ENCODE data around the gene DDX53.
A peak's percentile ranks its signal among the peaks of the same experiment; 100 is the strongest.

The DDX53 gene

DNA sequence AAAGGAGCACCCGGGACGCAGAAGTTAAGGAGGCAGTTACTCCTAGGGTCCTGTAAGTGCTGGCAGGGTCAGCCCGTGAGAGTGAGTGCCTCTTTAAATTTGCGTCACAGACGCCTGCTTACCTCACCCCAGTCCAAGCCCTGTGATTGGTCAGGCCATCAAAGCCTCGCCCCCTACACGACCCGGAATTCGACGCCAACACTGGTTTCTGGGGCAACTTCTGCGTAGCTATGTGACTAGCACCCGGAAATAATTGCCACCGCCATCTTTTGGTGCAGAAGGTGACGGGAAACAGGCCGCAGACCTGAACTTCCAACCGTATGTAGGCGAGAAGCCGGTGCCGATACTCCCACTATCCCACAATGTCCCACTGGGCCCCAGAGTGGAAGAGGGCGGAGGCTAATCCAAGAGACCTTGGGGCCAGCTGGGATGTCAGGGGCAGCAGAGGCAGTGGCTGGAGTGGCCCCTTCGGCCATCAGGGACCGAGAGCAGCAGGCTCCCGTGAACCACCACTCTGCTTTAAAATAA, at the start of gene DDX53:
TSS of gene DDX53 (plus strand) at position 265 of the 528 bp plus-strand sequence. CDS start at position 363, 98 bp downstream.
- no peak for DNase-seq

DNA sequence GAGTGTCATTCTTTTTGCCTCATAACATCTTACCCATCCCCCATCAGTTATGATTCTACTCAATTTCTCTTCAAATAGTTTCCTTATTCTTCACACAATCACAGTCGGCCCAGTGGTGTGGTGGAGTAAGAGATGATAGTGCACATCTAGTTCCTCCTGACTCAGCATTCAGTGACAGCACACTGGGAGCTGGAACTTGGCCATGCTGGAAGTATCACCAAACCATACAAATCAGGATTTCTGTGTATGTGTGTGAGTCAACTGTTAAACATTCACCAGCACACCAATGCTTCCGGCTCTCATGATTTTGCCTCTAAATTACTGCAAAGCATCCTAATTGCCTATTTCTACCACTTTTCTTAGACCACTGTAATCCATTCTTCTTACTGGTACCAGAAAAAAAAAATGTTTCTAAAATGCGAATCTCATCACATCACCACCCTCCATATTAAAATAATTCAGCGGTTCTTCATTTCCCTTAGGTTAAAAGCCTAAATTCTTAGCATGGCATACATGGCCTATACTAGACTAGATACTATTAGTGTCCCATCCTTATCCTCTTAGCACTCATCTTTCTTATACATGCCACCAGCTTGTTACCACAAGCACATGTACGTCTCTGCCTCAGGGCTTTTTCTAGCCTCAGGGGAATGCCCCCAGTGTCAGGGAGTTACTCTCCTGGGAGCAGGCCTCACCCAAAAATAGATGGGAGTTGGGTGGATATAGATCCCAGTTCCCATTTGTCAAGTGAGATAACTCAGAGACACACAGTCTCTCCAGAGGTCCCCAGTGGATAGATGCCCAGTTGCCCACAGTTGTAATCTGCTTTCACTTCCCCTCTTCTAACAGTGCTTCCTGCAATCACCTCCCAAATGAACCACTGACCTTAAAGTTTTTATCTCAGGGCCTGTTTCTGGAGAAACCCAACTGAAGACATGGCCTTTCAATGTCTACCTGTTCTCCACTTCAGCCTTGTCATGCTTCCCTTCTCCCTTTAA, 49.2 kb upstream of the DDX53 start:
- no peak for DNase-seq

DNA sequence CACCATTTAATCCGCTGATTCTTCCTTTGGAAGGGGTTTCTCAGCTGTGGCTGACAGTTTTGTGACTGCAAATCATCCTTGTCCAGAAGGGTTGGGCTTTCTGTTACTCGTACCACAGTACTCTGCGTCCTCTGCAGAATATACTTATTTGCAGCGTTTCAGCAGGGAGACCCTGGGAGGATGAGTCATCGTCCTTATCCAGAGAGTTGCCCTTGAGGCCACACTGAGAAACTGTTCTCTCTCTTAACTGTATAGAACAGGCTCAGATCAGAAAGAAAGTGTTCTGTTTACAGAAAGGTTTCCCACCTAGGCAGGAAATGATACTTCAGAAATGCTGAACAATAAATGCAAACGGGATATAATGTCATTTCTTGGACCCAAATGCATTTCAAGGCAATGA, 47.8 kb upstream of the DDX53 start:
- DNase-seq = no peak

DNA sequence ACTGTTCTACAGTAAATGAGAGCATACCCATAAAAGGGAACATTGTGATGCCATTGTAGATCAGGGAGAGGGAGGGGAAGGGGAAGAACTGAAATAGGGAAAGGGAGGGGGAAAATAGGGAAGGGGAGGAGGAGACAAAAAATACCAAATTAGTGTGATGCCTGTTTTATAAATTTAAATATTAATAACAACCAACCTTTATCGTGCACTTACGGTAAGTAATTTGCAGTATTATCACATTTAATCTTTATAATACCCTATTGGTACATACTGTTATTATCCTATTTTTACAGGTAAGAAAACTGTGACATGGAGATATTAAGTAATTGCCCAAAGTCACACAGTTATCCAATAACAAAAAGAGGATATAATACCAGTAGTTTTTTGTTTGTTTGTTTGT, 41.5 kb upstream of the DDX53 start:
- no peak for DNase-seq

DNA sequence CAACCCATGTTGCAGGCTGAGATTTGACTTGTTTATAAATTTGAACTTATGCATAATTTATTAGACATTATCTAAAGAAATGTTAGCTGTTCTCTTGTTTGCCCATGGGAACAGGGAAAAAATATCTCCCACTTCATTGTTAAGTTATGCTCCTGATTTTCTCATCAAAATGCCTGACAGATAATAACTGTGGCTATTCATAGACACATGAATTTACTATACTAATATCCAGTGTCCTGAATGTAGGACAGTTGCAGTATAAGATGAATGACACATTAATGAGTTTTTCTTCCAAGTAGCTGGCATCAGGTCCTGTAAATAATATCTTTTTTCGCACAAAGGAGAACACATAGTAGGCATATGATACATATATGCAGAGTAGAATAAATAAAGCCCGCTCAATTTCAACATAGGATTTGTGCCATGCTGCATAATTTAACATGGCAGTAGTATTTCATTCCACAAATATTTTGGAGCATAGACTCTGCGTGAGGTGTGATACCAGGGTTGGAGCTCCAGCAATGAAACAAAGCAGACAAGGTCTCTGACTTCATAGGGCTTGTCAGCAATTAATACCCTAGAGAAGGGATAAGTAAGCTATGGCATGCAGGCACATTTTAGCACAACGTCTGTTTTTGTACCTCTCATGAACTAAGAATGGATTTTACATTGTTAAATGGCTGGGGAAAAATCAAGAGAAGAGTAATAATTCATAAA, 40.4 kb upstream of the DDX53 start:
- DNase-seq = no peak

DNA sequence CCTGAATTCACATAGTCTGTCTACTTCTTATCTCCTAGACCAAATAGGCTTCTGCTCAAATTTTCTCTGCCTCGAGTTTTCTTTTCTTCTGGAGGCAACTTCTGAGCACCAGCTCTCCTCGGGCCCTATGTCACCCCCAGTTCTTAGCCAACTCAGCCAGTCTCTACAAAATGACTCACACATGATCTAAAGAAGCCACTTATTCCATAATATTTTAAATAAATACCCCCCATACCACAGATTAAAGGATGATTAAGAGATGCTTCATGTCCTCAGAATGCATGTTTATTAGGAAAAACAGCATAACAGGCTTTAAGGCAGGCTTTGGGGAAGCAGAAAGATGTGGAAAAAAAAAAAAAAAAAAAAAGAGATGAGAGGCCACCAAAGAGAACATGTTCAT, 36.6 kb upstream of the DDX53 start:
- DNase-seq = no peak

DNA sequence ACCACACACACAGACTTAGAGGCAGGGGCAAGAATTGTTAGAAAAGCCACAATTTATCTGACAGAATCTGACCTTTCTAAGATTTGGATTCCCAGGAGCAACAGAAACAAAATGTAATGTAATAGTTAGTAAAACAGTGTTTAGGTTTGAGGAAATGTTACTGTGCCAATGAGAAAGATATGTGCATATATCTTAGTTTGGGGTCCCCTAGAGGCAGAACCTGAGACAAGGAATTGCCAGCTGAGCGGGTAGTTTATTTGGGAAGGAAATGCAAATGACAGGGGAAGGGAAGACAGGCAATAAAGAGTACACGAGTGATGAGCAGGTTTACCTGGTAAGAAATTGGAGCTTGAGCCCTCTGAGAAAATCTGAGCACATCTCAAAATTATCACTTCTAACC, 31.3 kb upstream of the DDX53 start:
- DNase-seq = no peak

DNA sequence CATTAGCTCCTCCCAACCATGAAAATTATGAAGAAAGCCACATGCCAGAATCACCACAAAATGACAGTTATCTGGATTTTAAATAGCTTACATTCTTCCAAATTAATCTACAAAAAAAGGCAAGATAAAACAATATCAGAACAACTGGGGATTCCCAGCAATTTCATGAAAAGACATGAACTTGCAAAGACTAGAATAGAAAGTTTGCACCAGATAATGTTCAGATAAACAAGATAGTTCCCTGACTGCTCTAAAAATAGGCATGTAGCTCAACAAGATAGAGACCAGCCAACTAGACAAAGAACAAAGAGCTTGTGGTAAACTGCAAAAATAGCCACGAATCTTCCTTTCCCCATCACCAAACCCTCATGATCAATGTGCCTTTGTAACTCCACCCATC, 30.3 kb upstream of the DDX53 start:
- DNase-seq = no peak

DNA sequence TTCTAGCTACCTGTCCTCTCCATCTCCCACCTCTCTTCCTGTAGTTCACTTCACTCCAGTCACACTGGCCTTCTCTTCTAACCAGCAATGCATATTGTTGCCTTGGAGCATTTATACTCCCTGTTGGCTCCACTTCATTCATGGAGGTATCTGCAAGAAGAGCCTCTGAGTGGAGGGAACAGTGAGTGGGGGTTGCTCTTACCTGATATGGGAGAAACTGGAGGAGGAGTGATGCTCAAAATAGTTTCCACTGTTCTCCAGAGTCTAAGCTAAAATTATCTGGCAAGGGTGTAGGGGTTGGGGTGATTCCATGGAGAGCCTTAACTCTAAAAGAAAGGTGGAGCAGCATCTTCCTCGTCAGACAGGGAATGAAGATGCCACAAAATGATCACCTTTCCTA, 28.9 kb upstream of the DDX53 start:
- no peak for DNase-seq

DNA sequence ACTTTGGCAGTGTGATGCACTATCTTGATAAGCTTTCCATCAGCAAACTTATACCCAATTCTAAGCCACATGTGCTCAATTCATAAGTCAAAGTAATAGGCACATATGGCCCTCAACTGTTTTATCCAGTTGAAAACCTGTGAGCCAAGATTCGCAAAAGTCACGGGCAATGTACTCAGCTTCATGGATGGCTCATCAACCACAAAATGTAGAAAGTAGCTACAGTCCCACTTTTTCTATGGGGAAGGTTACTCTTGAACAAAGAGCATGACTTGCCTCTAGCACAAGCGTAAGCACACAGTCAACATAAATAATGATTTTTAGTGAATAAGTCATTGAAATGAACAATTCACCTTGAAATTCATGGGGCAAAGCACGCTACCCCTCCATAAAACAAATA, 25.1 kb upstream of the DDX53 start:
- no peak for DNase-seq

DNA sequence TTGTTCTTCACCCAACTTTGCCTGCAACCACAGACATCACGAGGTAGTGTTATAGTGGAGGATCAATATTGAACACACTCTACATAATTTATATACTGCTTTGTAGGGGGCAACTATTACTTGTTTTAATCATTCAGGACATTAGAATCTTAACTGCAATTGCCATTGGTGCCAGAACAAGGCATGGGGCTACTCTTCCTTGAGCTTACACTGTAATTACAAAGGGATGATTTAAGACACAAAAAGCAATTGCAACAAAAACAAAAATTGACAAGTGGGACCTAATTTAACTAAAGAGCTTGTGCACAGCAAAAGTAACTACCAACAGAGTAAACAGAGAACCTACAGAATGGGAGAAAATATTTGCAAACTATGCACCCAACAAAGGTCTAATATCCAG, 24.0 kb upstream of the DDX53 start:
- no peak for DNase-seq

DNA sequence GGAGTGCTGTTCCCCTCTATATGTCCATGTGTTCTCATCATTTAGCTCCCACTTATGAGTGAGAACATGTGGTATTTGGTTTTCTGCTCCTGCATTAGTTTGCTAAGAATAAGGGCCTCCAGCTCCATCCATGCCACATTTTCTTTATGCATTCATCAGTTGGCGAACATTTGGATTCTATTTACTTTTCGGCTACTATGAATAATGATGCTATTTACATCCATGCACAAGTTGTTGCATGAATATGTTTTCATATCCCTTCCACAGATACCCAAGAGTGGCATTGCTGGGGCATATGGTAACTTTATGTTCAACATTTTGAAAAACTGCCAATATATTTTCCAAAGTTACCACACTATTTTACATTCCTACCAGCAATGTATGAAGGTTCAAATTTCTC, 13.8 kb upstream of the DDX53 start:
- no peak for DNase-seq

DNA sequence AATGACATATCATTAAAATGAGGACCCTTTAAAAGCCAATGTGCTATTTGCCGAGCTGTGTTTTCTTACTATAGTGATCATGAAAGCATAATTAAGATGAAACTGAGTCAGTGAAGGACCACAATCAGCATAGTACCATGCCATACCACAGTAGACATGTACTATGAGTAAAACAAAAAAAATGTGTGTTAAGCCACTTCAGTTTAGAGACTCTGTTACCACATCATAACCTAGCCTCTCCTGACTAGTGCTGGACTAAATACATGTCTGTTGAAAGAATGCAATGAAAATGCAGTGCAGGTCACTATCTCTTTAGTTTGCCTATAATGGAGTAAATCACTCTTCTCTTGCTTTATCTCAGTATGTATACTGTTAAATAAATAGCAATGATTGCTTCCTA, 12.3 kb upstream of the DDX53 start:
- no peak for DNase-seq

DNA sequence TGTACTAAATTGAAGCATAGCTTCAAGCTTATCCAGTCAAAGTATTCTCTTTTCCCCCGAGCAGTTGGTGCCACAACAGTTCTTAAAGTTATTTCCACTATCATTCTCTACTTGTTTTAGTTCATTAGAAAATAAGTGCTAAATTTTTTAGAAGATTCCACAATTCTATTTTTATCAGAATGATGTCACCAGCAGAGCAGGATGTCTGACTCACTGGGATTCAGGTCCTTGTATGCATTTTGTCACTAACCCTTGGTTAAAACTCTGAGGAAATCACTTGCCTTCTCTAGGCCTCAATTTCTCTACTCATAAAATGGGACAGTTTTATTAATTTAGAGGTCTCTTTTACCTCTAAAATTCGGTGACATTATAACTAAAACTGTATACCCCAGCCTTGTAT, 3.4 kb downstream of the DDX53 start:
- no peak for DNase-seq

DNA sequence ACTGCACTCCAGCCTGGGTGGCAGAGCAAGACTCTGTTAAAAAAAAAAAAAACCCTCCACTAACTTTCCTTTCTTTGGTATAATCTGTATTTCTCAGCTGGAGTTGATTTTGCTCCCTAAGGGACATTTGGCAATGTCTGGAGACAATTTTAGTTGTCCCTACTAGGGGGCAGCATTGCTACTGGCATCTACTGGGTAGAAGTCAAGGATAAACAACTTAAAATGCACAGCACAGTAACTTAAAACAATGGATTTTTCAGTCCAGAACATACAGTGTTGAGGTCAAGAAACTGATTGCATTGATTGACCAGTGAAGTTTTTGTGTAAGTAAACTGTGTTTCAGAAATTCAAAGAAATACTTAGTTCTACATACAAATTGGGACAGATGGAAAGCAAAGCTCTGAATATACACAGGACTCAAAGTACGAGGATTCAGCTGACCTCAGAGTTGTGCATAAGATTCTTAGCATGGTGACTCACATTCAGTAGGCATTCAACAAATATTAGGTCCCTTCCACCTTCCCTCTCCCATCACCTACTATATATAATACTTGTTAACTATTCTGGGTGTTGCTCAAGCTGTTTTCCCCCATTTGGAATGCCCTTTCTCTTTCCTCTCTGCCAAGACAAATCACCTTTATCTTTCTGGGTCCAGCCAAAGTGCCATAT, 8.8 kb downstream of the DDX53 start:
- peak in 1 of 2 experiments; percentile 59 for DNase-seq

DNA sequence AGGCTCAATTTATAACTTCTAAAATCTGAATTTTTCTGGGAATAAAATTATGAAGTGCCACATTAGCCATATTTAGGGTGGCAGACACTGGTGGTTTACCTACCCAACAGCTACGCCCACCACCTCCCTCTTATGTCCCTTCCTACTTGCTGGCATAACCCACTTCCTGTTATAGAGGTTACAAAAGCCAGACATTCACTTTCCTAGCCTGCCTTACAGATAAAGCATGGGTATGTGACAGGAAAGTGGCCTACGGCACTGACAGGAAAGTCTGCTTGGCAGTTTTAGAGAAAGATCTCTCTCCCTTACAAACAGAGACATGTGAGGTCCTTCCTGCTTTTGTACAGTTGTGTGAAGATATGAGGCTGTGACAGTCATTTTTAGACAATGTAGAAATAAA, 12.4 kb downstream of the DDX53 start:
- DNase-seq = no peak

DNA sequence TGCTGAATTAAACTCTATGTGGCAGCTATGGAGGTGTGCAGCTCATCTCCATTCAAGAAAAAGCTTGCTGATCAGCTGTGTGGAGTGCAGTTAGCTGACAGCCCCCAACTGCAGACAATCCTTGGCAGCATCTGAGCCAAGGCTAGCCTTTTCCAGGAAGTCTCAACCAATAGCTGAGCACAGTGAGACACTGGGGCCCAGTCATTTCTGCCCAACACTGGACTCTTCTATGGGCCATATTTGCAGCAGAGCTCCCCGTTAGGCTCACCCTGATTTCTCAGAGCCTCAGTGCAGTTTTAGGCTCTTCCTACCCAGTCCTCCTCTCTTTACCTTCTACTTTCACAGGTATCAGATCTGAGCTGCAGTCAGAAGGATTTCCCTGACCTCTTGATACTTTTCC, 12.9 kb downstream of the DDX53 start:
- DNase-seq = no peak

DNA sequence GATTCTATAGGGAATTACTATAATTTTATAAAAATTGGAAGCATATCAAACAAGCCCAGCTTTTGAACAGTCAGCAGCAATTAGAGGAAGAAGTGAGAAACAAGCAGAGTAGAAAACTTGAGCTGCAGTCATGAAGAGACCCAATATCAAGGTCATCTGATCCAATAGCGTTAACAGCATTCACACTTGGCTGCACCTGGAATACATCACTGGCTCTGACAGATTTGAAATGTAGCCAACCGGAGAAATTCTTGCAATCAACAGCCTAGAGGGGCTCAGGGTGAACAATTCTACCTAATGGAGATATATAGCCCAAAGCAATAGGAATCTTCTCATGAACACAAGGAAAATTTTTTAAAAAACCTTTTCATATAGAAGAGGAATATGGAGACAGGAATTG, 13.6 kb downstream of the DDX53 start:
- no peak for DNase-seq

DNA sequence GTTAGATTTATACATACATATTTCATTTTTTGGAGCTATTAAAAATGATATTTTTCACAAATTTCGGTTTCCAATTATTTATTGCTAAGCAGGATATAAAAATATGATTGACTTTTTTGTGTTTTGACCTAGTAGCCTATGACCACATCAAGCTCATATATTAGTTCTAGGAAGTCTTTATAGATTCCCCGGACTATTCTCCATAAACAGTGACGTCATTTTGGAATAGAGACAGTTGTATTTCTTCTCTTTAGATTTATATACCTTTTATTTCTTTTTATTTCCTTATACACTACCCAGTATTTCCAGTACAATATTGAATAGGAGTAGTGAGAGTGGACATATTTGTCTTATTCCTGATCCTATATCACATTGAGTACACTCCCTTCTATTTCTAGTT, 31.8 kb downstream of the DDX53 start:
- no peak for DNase-seq

DNA sequence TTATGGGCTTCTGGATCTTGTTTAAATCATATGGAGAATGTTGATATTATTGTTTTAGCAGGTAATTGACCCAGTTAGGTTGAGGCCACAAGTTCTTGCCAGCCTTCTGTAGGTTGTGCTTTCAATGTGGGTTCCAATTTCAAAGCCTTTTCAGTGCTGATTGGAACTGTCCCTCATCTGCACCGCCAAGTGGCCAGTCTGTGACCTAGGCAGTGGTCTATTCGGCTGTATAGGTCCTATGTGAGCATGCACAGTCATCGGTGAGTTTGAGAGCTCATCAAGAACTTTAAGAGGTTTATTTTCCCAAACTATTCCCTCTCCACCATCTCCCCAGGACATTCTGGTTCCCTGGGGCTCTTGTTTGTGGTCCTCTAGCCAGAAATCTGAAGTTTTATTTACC, 35.7 kb downstream of the DDX53 start:
- no peak for DNase-seq

DNA sequence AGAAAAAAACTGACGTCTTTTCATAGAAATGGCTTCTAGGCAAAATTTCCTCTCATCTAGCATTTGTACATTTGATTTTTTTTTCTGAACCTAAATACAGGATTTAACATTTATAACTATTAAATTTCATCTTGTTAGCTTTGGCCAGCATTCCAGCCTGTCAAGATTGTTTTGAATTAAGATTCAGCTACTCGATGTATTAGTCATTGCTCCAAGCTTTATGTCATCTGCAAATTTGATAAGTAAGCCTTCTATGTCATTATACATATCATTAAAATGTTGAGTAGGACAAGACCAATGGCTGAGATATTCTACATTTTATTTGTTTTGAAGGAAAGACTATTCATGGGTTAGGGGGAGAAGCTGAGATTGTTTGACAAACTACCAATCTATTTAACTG, 46.7 kb downstream of the DDX53 start:
- no peak for DNase-seq

DNA sequence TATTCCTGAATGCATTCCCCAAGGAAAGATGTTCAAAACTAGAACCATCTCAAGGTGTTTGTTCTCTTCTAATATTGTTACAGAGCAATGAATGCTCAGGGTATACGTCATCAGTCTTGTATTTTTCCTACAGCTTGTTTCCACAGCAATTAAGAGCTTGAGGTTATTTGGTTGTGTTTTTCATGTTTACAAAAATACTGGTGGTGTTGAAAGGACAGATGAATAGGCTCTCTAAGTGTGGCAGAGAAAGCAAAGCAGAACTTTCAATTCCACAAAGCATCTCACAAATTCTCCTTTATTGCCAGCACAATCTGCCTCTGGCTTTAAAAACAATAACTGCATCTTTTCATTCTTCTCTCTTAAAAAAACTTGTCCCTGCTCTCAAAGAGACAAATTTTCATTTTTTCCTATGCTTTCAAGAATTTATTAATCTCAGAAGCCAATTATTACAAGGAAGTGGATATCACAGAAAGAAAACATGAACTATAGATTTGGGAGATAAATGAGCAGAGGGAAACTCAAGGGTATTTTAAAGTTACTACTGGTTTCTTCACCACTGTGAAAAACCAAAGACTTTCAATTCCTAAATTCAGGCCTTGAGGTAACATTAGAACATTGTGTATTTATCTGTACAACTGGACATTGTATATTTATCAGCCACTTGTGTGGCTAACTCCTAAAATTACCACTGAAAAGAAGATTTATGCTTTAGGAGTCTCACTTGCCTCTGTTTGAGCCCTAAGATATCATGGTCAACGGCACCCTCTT, 49.2 kb downstream of the DDX53 start:
- DNase-seq = no peak

DNA sequence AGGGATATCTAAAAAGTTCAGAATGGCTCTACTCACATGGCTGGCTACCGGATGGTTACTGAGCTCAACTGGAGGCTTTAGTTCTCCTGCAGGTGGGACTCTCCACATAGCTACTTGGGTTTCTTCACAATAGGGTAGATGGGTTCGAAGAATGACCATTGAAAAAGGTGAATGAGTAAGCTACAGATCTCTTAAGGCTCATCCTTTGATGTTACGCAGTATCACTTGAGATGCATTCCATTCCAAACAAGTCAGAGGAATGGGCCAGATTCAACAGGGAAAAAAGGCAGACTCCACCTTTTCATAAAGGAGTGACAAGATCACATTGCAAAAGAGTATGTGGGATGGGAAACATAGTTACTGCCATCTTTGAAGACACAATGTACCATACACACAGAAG, 52.6 kb downstream of the DDX53 start:
- DNase-seq = no peak

All from NCI-H526 (cell line).